ENCODE measurements around the gene EIF3D.

EIF3D gene

DNA sequence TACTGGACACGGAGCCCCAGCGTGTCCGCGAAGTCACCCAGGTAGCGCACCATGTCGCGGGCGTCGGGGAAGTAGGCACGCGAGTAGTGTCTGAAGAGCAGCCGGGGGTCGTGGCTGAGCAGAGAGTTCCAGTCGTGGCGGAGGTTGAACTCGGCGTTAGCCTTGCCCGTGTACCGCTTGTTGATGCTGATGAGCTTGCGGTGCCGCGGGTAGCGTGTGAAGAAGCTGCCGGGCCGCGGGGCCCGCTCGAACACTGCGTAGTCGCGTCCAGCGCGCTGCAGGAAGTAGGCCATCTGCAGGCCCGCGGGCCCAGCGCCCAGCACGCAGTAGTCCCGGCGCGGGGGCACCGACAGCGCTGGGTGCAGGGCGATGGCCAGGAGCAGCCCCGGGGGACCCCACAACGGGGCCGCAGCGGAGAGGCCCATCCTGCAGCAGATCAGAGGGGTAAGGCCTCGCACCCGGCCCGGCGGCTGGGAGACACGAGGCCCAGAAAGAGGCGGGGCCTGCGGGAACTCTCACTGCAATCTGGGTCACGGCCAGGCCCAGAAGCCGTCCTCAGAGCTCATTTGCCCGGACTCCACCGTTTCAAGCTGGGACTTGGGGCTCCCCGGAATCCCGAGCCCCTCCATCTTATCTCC is 22.8 kb downstream of the EIF3D start:
- DNase-seq, result no peak

DNA sequence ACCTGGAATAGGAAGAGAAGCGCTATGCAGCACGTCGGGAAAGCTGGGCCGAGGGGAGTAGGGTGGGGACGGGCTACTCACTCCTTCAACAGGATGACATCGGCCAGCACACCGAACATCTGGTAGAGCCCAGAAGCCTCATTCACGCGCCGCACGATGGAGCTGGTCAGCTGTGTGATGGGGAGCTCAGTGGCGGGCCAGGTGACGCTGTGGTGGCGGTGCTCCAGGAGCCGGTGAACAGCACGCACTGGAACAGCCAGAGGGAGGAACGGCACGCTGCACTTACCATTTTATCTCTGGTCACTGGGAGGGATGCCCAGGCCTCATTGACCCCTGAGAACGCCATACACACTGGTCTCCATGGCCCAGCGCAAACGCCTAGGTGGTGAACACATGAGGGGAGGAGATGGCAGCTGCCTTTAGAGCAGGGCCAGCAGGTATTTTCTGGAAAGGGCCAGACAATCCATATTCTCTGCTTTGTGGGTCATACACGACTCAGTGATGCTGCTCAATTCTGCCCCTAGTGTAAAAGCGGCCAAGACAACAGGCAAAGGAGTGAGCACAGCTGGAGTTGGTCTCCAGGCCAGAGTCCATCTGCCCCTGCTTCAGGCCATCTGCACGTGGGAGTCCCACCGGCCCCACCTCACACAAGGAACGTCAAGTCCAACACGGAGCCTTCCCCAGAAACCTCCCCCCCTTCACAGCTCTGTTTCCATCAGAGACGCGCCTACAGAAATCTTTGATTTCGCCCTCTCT is 30.9 kb downstream of the EIF3D start:
- DNase-seq, result no peak

DNA sequence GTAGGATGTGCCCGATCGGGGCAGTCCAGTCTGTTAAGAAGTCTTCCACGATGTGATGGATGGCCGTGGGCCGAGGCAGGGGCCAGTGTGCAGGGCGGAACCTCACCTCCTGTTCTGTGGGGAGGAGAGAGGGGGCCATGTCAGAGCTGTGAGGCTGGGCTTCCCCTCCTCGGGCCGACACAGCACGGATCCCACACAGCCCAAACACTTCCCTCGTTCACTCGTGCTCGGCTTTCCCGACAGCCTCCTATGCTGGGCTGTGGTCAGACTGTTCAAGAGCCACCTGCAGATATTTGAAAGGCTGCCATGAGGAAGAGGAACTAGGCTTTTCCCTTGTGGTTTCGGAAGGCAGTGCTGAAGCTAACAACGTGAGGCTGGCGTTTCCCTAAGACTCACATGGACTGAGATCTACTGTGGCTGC is 35.3 kb downstream of the EIF3D start:
- peak; percentile 84 to 88 for DNase-seq

GRCh38 chr22:36492109-36492508 is 36.9 kb downstream of the EIF3D start:
- DNase-seq, result no peak

DNA sequence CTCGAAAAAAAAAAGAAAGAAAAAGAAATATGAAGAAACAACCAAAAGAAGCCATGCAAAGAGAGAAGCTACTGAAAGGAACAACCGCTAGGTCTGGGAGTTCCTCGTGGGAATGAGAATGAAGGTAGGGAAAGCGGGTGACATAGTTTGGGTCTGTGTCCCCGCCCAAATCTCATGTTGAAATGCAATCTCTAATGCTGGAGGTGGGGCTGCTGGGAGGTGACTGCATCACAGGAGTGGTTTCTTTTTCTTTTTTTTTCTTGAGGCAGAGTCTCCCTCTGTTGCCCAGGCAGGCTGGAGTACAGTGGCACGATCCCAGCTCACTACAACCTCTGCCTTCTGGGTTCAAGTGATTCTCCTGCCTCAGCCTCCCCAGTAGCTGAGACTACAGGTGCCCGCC is 37.8 kb downstream of the EIF3D start:
- no peak for DNase-seq

DNA sequence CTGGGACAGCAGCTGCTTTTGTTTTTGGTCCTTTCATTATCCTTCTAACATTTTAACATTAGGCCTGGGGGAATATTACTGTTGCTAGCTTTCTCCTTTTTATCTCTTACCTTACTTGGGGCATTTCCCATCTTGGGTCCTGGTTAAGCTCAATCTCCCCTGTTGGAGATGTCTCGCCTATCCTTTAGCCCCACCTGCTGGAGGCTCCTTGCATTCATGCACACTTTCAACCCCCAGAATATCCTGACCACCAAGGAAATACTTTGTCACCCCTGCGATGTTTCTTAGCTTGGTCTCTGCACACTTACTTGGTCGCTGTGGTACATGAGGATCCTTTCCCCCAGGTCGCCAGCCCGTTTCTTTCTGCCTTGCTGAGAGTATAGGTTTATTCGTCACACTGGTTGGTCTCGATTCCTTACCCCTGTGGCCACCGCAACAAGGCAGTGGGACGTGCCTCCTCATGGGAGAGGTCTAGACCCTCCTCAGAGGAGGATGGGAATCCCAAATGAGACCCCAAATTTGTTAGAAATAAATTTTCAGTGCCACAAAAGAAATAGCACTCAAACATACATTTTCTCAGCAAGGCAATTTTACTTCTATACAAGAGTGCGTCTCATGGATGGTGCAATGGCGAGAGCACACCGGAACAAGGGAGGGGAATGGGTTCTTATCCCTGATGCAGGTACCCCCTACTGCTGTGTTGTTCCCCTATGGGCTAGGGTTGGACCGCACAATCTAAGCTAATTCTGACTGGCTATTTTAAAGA is 42.2 kb downstream of the EIF3D start:
- DNase-seq, result peak in 1 of 2 donors; percentile 25

- DNase-seq, result peak; percentile 94 to 95
Observed at GRCh38 chr22:36481393-36482168, 47.4 kb downstream of the EIF3D start, which contains the start of gene TXN2. TXN2 (minus strand) TSS chr22:36481640; CDS start chr22:36480837, 803 bp downstream.

DNA sequence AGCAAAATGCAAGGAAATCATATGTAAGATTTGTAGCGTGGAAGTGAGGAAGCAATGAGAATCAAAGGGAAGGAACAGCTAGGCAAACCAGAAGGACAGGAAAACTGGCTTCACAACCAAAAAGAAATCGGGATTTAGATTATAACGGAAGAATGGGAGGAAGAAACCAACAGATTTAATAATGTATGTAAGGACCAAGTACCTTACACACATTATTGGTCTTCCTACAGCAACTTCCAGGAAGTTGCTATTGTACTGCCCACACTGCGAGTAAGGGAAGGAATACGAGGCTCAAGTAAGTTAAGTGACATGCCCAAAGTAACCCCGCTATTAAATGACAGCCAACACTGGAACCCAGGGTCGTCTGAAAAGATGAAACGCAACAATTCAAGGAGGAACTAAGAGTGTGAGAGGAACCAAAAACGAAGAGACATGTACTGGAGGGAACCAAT is 48.0 kb downstream of the EIF3D start:
- no peak for DNase-seq

DNA sequence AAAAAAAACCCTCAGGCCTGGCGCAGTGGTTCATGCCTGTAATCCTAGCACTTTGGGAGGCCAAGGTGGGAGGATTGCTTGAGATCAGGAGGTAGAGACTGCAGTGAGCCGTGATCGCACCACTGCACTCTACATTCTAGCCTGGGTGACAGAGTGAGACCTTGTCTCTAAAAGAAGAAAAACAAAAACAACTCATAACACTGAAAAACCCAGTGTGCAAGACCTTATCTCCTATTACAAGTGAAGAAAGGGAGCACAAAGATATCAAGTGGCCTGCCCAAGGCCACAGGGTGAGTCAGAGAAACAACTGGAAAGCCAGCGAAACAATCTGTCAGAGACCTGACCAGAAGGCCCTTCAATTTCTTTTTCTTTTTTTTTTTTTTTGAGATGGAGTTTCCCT is 50.0 kb downstream of the EIF3D start:
- no peak for DNase-seq

GRCh38 chr22:36475341-36475740 is 53.6 kb downstream of the EIF3D start:
- no peak for DNase-seq

DNA sequence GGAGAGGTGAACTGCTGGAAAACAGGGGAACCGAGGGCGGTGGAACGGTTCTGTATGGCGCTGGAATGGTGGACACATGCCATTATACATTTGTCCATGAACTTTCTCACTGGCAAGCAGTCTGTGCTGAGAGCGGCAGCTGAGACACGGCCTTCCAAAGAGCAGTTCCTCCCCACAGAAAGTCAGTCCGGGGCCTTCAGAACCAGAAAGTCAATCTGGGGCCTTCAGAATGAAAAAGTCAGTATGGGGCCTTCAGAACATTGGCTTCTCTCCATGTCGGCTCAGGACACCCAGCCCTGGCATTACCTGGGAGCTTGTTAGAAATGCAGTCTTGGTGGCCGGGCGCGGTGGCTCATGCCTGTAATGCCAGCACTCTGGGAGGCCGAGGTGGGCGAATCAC is 56.3 kb downstream of the EIF3D start:
- no peak for DNase-seq

DNA sequence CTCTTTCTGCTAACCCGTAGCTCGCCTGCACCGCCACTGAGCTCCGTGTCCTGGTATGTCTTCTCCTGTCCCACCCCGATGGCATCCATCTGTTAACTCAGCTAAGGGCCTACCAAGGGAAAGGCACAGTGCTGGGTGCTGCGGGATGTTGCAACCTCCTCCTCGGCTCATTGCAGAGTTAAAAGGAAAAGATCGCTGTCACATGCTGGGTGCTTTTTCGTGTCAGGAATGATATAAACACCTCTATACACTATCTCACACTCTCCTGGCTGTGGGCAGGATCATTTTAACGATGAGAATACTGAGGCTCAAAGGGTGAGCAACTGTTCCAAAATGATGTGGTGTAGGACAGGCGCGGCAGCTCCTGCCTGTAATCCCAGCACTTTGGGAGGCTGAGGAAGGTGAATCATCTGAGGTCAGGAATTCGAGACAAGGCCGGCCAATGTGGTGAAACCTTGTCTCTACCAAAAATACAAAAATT is 57.6 kb downstream of the EIF3D start:
- DNase-seq, result no peak

DNA sequence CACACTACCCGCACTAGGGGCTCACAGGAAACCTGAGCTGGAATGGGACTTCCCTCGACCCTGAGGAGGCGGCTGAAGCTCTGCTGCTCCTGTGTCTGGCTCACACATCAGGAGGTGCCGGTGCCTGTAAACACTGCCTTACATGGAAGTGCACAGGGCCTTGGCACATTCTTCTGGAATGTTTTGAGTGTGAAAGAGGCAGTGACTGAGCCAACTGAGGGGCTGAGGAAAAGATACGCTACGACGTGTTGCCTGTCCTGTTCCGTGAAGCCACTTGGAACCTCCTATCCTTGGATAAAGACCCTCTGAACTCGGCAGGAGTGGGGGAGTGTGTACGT is 58.0 kb downstream of the EIF3D start:
- no peak for DNase-seq

- DNase-seq, result peak; percentile 81 to 86
Observed at GRCh38 chr22:36470162-36470993, 58.6 kb downstream of the EIF3D start.

DNA sequence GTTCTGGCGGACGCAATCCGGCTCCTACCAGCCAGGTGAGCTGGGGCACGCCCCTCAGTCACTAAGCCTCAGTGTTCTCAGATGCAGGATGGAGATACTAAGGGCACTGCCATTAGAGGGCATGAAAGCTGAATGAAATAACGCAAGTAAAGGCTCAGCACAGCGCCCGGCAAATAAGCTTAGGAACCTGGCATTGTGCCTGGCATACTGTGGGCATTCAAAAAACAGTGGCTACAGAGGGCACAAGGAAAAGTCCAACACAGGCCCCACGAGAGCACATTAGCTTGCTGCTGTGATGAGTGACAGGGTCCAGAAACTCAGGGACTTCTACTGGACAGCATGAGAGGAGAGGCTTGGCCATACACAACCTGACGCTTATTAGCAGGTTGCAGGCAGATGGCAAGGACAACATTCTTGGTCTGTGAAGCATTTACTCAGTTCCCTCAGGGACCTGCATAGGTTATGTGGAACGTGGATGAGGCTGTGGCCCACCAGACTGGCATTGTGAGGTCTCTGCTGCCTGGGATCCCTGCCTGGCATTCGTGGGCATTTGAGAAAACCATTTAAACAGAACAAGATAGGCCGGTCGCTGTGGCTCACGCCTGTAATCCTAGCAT is 59.8 kb downstream of the EIF3D start:
- no peak for DNase-seq

DNA sequence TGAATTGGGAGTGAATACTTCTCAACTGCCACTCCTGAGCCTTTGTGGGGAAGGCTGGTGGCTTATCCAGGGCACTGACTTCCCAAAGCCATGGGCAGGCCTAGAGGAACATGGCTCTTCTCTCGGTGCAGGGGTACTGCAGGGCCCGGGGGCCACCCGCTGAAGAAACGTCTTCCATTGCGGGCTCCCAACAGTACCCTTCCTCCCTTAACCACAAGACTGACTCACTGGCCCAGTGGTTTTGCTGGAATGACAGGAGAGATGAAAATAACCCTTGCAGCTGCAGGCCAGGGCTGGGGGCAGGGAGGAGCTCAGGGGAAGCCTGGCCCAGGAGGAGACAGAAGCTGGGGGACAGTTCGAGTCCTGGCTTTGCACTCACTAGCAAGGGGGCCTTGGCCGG is 61.0 kb downstream of the EIF3D start:
- DNase-seq, result peak in 1 of 2 donors; percentile 36

- no peak for DNase-seq
Observed at GRCh38 chr22:36467042-36467810, 61.7 kb downstream of the EIF3D start.

- DNase-seq, result no peak
Observed at GRCh38 chr22:36466258-36466657, 62.7 kb downstream of the EIF3D start.

DNA sequence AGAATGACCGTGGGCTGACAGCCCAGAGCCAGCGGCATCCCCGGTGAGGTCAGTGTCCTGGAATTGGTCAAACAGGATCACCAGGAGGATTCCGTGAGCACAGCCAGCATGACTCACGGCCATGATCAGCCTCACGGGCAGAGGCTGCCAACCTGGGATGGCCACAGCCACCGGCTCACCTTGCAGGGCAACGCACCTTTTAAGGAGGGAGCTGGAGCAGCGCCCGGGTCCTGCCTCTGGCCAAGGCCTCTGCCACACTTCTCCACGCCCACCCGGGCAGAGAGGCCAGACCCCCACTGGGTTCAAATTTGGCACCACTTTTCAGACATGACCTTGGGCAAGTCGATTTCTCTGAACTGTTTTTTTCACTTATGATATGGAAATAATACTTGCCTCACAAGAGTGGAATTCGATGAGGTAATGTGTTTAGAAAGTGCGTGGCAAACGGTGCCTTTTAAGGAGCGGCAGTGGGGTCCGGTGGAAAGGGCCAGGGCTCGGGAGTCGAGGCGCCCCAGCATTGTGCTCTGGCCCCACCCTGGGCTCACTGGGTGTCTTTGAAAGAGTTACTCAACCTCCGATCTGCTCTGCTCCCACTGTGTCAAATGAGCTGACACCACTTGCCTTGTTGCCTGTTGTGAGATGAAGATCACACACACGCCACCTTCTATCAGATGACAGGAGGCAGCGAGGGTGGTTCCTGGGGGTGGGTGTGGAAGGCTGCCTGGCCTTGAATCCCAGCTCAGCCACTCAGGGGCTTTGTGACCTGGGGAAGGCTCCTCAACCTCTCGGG is 63.5 kb downstream of the EIF3D start:
- no peak for DNase-seq
